Activated T-helper 1 cell treated with anti-CD3 and anti-CD28 coated beads, Interleukin-2, amount 50 U/mL, for 16 hours (primary cell): ENCODE data around the gene TIMM13.

Source experiments
- DNase-seq, 2 donors: peaks; one replicate each; pipeline ENCODE4 v3.0.0-alpha.2; 2020; ENCODE audit warnings: low read depth in 1 of 2, low spot score in 1 of 2

TIMM13 gene

GRCh38 chr19:2387367-2388288 is 39.8 kb downstream of the TIMM13 start:
- no peak for DNase-seq

- DNase-seq, result no peak
Observed at GRCh38 chr19:2385053-2385721, 42.2 kb downstream of the TIMM13 start.

- DNase-seq, result no peak
Observed at GRCh38 chr19:2382530-2383222, 44.7 kb downstream of the TIMM13 start.

GRCh38 chr19:2381148-2381820 is 46.1 kb downstream of the TIMM13 start:
- DNase-seq, result no peak

DNA sequence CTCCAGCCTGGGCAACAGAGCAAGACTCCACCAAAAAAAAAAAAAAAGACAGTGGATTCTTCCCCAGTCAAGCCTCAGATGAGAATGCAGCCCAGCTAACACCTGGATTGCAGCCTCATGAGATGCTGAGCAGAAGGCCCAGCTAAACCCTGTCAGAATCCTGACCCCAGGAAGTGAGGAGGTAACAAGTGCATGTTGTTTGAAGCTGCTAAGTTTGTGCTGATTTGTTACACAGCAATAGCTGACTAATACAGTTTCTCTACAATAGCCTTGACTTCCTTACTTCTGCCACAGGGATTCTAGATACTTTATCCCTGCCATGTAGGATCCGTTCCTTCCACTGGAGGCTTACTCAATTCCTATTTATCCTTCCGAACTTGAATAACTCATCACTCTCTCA is 46.8 kb downstream of the TIMM13 start:
- DNase-seq, result no peak

DNA sequence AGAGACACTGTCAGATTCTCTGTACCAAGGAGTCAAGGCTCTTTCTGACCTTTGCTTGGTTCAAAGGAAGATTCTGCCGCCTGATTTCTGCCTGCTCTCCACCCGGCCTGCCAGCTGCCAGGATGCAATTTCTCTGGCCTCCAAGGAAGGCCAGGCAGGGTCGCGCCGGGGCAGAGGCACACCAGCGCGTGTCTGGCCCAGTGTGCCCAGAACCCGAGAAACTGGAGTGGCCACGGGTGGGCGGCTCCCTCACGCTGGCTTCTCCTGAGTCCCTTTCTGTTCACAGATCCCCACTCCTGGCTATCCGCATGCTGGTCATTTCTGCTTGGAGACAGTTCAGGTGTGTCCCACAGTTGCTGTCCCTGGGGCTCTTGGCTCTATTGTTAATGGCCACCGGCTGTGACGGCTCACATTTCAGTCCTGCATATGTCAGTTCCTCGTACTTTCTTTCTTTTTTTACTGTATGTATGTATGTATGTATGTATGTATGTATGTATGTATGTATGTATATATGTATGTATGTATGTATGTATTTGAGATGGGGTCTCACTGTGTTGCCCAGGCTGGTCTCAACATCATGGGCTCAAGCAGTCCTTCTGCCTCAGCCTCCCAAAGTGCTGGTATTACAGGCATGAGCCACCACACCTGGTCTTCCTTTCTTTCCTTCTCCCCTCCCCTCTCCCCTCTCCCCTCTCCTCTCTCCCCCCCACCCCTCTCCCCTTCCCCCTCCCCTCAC is 50.4 kb downstream of the TIMM13 start:
- DNase-seq, result no peak
